Measurements from ENCODE around the gene SNRPE. TPM values are rescaled to one million over a fixed set of nuclear protein-coding genes. Genes with fewer than 3 reads are reported as not detected.

SNRPE gene
- total RNA-seq, 1 donor from 2014 or later: 86.9 TPM

DNA sequence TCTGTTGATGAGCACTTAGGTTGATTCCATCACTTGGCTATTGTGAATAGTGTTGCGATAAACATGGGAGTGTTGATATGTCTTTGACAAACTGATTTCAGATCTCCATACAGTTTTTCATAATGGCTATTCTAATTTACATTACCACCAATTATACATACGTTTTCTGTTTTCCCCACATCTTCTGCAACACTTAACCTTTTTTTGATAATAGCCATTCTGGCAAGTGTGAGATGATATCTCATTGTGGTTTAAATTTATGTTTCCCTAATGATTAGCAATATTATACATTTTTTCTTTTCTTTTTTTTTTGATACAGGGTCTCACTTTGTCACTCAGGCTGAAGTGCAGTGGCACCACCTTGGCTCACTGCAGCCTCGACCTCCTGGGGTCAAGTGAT lies 17.0 kb downstream of the SNRPE start:
- no peak for DNase-seq (ENCODE audit: low read depth, low spot score)

DNA sequence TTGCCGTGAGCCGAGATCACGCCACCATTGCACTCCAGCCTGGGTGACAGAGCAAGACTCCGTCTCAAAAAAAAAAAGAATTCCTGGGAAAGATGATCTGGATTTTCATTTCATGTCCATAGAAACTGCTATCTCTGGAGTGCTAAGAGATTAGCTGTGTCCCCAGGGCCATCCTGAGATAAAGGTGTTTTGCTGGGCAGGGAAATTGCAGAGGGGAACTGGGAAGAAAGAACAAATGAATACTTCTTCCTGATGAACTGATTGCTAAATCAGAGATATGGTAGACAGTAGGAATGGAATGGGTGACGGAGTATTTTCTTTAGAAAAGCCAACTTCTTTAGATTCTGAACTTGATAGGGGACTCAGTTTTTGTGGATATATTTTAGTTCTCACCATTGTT lies 19.2 kb downstream of the SNRPE start:
- no peak for DNase-seq (ENCODE audit: low read depth, low spot score)

GRCh38 chr1:203888807-203889251 lies 27.4 kb downstream of the SNRPE start:
- peak; percentile 80 for DNase-seq (ENCODE audit: low read depth, low spot score)

- DNase-seq (ENCODE audit: low read depth, low spot score): no peak
These were observed 30.6 kb downstream of the SNRPE start for GRCh38 chr1:203891950-203892349.

- no peak for DNase-seq (ENCODE audit: low read depth, low spot score)
These were observed 37.3 kb downstream of the SNRPE start for GRCh38 chr1:203898458-203899352.

DNA sequence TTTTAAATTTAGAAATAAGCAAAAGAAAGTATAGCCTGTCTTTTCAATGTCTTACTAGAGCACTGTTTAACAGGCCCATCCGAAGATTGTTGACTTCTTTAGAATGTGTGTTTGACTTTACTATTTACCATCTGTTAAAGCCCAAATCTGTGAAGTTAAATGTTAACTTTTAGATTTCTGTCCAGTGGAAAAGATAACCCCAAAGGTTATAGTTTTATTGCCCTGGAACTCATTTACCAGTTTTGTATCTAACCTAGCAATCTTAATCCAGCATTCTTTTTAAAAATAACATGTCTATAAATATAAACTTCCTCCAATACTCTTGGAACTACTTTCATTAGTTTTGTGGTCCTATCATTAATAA lies 37.9 kb downstream of the SNRPE start:
- DNase-seq (ENCODE audit: low read depth, low spot score): no peak

DNA sequence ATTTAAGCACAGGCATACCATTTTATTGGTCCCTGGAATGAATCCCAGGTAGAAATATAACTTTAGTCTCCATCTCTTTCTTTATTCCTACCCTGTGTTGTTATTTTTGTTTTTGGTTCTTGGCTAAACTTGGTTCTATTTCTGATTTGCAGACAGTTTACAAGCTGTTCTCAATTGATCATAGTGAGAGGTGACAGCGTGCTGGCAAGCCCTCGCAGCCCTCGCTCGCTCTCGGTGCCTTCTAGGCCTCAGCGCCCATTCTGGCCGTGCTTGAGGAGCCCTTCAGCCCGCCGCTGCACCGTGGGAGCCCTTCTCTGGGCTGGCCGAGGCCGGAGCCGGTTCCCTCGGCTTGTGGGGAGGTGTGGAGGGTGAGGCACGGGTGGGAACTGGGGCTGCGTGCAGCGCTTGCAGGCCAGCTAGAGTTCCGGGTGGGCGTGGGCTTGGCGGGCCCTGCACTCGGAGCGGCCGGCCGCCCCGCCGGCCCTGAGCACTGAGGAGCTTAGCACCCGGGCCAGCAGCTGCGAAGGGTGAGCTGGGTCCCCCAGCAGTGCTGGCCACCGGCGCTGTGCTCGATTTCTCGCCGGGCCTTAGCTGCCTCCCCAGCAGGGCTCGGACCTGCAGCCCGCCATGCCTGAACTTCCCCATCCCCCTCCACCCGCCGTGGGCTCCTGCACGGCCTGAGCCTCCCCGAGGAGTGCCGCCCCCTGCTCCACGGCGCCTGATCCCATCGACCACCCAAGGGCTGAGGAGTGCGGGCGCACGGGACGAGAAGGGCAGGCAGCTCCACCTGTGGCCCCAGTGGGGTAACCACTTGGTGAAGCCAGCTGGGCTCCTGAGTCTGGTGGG lies 38.7 kb downstream of the SNRPE start:
- no peak for DNase-seq (ENCODE audit: low read depth, low spot score)

- DNase-seq (ENCODE audit: low read depth, low spot score): no peak
These were observed 40.2 kb downstream of the SNRPE start for GRCh38 chr1:203901581-203901980.

- DNase-seq (ENCODE audit: low read depth, low spot score): no peak
These were observed 43.9 kb downstream of the SNRPE start for GRCh38 chr1:203905275-203905674.

- peak; percentile 53 for DNase-seq (ENCODE audit: low read depth, low spot score)
These were observed 45.5 kb downstream of the SNRPE start for GRCh38 chr1:203906932-203907331.

DNA sequence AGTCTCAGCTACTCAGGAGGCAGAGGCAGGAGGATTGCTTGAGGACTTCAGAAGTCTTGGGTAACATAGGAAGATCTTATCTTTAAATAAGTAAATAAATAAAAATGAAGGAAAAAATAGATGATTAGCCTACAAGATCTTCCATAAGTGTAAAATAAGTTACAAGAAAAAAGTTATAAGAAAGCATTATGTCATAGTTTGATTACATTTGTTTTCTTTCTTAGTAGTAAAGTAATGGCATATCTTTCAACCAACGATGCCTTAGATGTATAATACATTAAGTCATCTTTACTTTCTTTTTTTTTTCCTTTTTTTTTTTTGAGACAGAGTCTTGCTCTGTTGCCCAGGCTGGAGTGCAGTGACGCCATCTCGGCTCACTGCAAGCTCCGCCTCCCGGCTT lies 46.5 kb downstream of the SNRPE start:
- DNase-seq (ENCODE audit: low read depth, low spot score): no peak

- no peak for DNase-seq (ENCODE audit: low read depth, low spot score)
These were observed 50.4 kb downstream of the SNRPE start for GRCh38 chr1:203911806-203912205.

GRCh38 chr1:203913073-203913521 lies 51.7 kb downstream of the SNRPE start:
- no peak for DNase-seq (ENCODE audit: low read depth, low spot score)

DNA sequence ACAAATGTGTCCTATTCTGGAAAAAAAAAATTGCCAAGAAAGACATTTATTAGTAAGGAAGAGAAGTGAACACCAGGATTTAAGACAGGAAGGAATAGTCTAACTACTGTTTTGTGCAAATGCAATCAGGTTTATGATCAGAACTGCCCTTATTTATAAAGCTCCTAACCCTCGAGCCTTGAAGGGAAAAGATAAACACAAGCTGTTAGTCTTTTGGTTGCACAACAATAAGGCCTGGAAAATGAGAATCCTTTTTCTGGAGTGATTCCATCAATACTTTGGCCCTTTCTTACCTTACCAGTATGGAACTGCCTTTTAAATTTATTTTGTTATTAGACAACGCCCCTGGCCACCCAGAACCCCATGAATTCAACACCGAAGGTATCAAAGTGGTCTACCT lies 52.9 kb downstream of the SNRPE start:
- no peak for DNase-seq (ENCODE audit: low read depth, low spot score)

- DNase-seq (ENCODE audit: low read depth, low spot score): no peak
These were observed 54.4 kb downstream of the SNRPE start for GRCh38 chr1:203915811-203916210.

- no peak for DNase-seq (ENCODE audit: low read depth, low spot score)
These were observed 55.4 kb downstream of the SNRPE start for GRCh38 chr1:203916756-203917155.

Other genes starting within 250 kb of the SNRPE start
- 79.2 and 94.4 TPM in 2 replicates for gene ATP2B4, start 234.8 kb upstream of the SNRPE start, total RNA-seq
- 0.11 and 0.13 TPM in 2 replicates for gene LAX1, start 96.4 kb upstream of the SNRPE start, total RNA-seq
- 10.6 and 11.2 TPM in 2 replicates for gene ZBED6, start 66.0 kb upstream of the SNRPE start, total RNA-seq
- 98.7 and 107 TPM in 2 replicates for gene ZC3H11A, start 66.0 kb upstream of the SNRPE start, total RNA-seq
- 9.1 and 10.1 TPM in 2 replicates for gene SOX13, start 211.5 kb downstream of the SNRPE start, total RNA-seq